ENCODE results near the gene KAT8. TPM values are rescaled to one million over a fixed set of nuclear protein-coding genes. Genes with fewer than 3 reads are reported as not detected.

KAT8 gene
- total and polyA plus RNA-seq, 2 of the 13 experiments (the other 11 are each of a cell fraction or from before 2014, with no cell fraction given) = 79.0 to 84.2 TPM

GRCh38 chr16:31084584-31085302, 32.7 kb upstream of the KAT8 start (continued):
- no peak for TF ChIP-seq NONO (IDR thresholded peaks at IDR 0.05)
- TF ChIP-seq NONO (CRISPR knock-in tag; conservative IDR thresholded peaks at IDR 0.05) = 0 out of 2 replicates have a peak, but pooled peaks have one; percentile 17
- TF ChIP-seq NPAS2 (CRISPR knock-in tag; IDR thresholded peaks at IDR 0.05; ENCODE audit: borderline replicate concordance) = no peak
- no peak for TF ChIP-seq CEBPB (IDR thresholded peaks at IDR 0.05; ENCODE audit: borderline replicate concordance, low read depth, low read length)
- TF ChIP-seq PCBP1 (IDR thresholded peaks at IDR 0.05; ENCODE audit: borderline replicate concordance, low read depth, low read length) = no peak
- peak; percentile 56; the same call in 1 of the 2 replicates for TF ChIP-seq AKAP8 (CRISPR knock-in tag; IDR thresholded peaks at IDR 0.05)
- TF ChIP-seq ZNF235 (CRISPR knock-in tag; IDR thresholded peaks at IDR 0.05; ENCODE audit: borderline replicate concordance) = no peak
- TF ChIP-seq POLR2G (IDR thresholded peaks at IDR 0.05; ENCODE audit: low read depth, low read length) = peak; percentile 59; the same call in 1 of the 2 replicates

- no TSS peak for BruUV-seq (replicated peaks)
- H3K9me3 ChIP-seq (ENCODE audit: low read length) = no peaks in the 10 kb centered on the region
- H3K4me2 ChIP-seq (ENCODE audit: low read depth, low read length) = no peak overlapping the region
- POLR2A ChIA-PET = interaction anchor here (3.3 kb wide), 1 partner anchor 11 kb away, joined by 17 read pairs; the partner anchor contains the start of genes ZNF646 and ZNF668
- no peaks in the 10 kb centered on the region; the same call in 1 of the 2 replicates for H4K20me1 ChIP-seq (ENCODE audit: insufficient read depth, low read length)
- H3K27me3 ChIP-seq (ENCODE audit: control insufficient read depth in 1 of 2, insufficient read depth in 2 of 2, low read length in 2 of 2) = no peaks in the 10 kb centered on the region
- intact Hi-C loops (cut with micrococcal nuclease; ENCODE audit: unreplicated experiment) (no loop called here), in situ Hi-C loops (cut with HindIII; ENCODE audit: extremely low pct_ligation_motif_present, low pct_unique_long_range_greater_than_20kb) (no loop called here)
- peaks cover 16 to 26% of the 10 kb centered on the region in 2 experiments for H3K36me3 ChIP-seq (replicated peaks in 1 of 2; ENCODE audit: control insufficient read depth in 1 of 2, insufficient read depth in 2 of 2, low read length in 2 of 2)
- no peak for DNase-seq (ENCODE audit: low spot score)
- FAIRE-seq = no peak
- 94% methylated on average over 8 of the region's 8 CpGs for WGBS (ENCODE audit: low lambda C conversion rate)
- H3K79me2 ChIP-seq (ENCODE audit: insufficient read depth, low read length) = peaks cover 2% of the 10 kb centered on the region
- no peak overlapping the region for H3K4me3 ChIP-seq (replicated peaks in 1 of 3; ENCODE audit: insufficient read depth in 1 of 3, low read depth in 2 of 3, low read length in 3 of 3)
- ATAC-seq = no peak
- H2AFZ ChIP-seq (ENCODE audit: low read length) = no peak overlapping the region
- TF ChIP-seq POGK (CRISPR knock-in tag; conservative IDR thresholded peaks at IDR 0.05) (no peak), POLR2A (IDR thresholded peaks at IDR 0.05; ENCODE audit: insufficient read depth in 1 of 2, low read depth in 2 of 2, low read length in 2 of 2) (0 out of 4 replicates have a peak, but pooled peaks of 1 of the 2 experiments have one; percentile 3)
- H3K27ac ChIP-seq (ENCODE audit: extremely low read length, insufficient read depth, low read length) = no peak overlapping the region
- CTCF ChIA-PET (ENCODE audit: low intra/inter-chr PET ratio, low total read pairs) = no interaction called here
- no peaks in the 10 kb centered on the region for H3K4me1 ChIP-seq (ENCODE audit: insufficient read depth, low read length)
- H3K9ac ChIP-seq (ENCODE audit: insufficient read depth, low read depth, low read length) = no peak overlapping the region
Measured at GRCh38 chr16:31085411-31085810, 32.1 kb upstream of the KAT8 start.

Data from HepG2 (cell line).